K562 (cell line): ENCODE results near the gene CLDN24. TPM values are rescaled to one million over a fixed set of nuclear protein-coding genes. Genes with fewer than 3 reads are reported as not detected.

Experiments used
- ATAC-seq: fragments of 200-7000 bp; cut with Tn5 transposase; 3 replicates; pipeline ENCODE4 v1.9.1; 2020; ENCODE audit warnings: moderate library complexity
- BruUV-seq: library from RNA; stranded (reverse); fragments of 400-500 nt; replicated peaks from 2 replicates; lab custom pipeline; 2021; lab: Mats Ljungman, UMichigan
- CTCF ChIA-PET: fragments of 300-600 bp; formaldehyde crosslinking; extraction: SDS; loops from one replicate; lab custom pipeline; 2021; ENCODE audit warnings: low intra/inter-chr PET ratio; lab: Yijun Ruan, JAX
- POLR2A ChIA-PET: fragments of 300-600, 350-650 bp; sonication (Branson Sonifier 250); formaldehyde crosslinking; extraction: SDS; loops from one replicate; lab custom pipeline; 2021; ENCODE audit warnings: antibody characterized with exemption, inconsistent platforms; lab: Yijun Ruan, JAX
- DNase-seq, 4 experiments: peaks; one replicate each; pipeline versions ENCODE4 v3.0.0 to v3.0.0-alpha.2; 2011 to 2018; ENCODE audit warnings: low spot score in 3 of 4, mixed read lengths in 3 of 4; ENCODE audit errors: extremely low read depth in 1 of 4
- FAIRE-seq: peaks from 2 replicates; lab custom pipeline; 2011; peaks lifted over from hg19 to GRCh38; lab: Jason Lieb, UNC
- H2AFZ ChIP-seq: 2 replicates; pipeline ENCODE4 v1.6.0; 2011; ENCODE audit warnings: low read depth, low read length, control low read depth, inconsistent platforms
- H3K27ac ChIP-seq: fragments of 200-600 bp; 3 replicates; pipeline ENCODE4 v1.8.0; 2011; ENCODE audit warnings: low read depth, mild to moderate bottlenecking, control low read depth, inconsistent platforms, low read length, moderate library complexity, mixed read lengths; ENCODE audit errors: extremely low read depth
- H3K27me3 ChIP-seq, 2 experiments: fragments of 300-600 bp in 1 of 2; 2 replicates in 1 of 2; 3 replicates in 1 of 2; pipeline versions ENCODE4 v1.6.0 to v1.8.0; 2011; ENCODE audit warnings: inconsistent platforms in 2 of 2, low read length in 2 of 2, mild to moderate bottlenecking in 1 of 2, mixed read lengths in 1 of 2, moderate library complexity in 1 of 2; ENCODE audit not compliant: control insufficient read depth in 2 of 2, insufficient read depth in 2 of 2
- H3K36me3 ChIP-seq: fragments of 300-600 bp; 3 replicates; pipeline ENCODE4 v1.8.0; 2011; ENCODE audit warnings: mild to moderate bottlenecking, low read length, inconsistent platforms; ENCODE audit not compliant: control insufficient read depth, insufficient read depth
- H3K4me1 ChIP-seq, 2 experiments: fragments of 200-600 bp in 1 of 2; replicated peaks in 1 of 2; 2 replicates in 1 of 2; 3 replicates in 1 of 2; pipeline versions ENCODE4 v1.5.1 to v1.8.0; 2011; ENCODE audit warnings: inconsistent platforms in 2 of 2, low read length in 2 of 2, mild to moderate bottlenecking in 1 of 2, mixed read lengths in 1 of 2, moderate library complexity in 1 of 2; ENCODE audit not compliant: control insufficient read depth in 2 of 2, insufficient read depth in 2 of 2
- H3K4me2 ChIP-seq: 2 replicates; pipeline ENCODE4 v1.6.1; 2011; ENCODE audit warnings: low read length, control low read depth, inconsistent platforms, mixed read lengths; ENCODE audit not compliant: insufficient read depth
- H3K4me3 ChIP-seq: fragments of 200-600 bp; sonication (generic), shearing (Covaris generic); 2 replicates; pipeline ENCODE4 v1.5.1; 2016; ENCODE audit warnings: control low read depth, inconsistent platforms
- H3K79me2 ChIP-seq: fragments of 200-600 bp; 3 replicates; pipeline ENCODE4 v1.8.0; 2011; ENCODE audit warnings: low read length, inconsistent platforms; ENCODE audit not compliant: control insufficient read depth, insufficient read depth
- H3K9ac ChIP-seq, 2 experiments: 2 replicates each; pipeline versions ENCODE4 v1.6.0 to v1.6.1; 2011; ENCODE audit warnings: low read depth in 2 of 2, low read length in 2 of 2, control low read depth in 1 of 2, inconsistent platforms in 1 of 2, mild to moderate bottlenecking in 1 of 2, mixed read lengths in 1 of 2; ENCODE audit not compliant: insufficient read depth in 1 of 2
- H3K9me1 ChIP-seq: one replicate; pipeline ENCODE4 v1.6.0; 2011; ENCODE audit warnings: inconsistent platforms, mild to moderate bottlenecking, low read length, moderate library complexity; ENCODE audit not compliant: control insufficient read depth, insufficient read depth
- H3K9me3 ChIP-seq: replicated peaks from 2 replicates; pipeline ENCODE4 v1.5.1; 2011; ENCODE audit warnings: low read depth, low read length, inconsistent platforms; ENCODE audit not compliant: control insufficient read depth, insufficient read depth
- H4K20me1 ChIP-seq: replicated peaks from 2 replicates; pipeline ENCODE4 v1.6.1; 2011; ENCODE audit warnings: low read length, inconsistent platforms, mixed read lengths; ENCODE audit not compliant: control insufficient read depth, insufficient read depth
- BRCA1 ChIP-seq, 2 experiments: fragments of 450-650 bp in 1 of 2; sonication (generic) in 1 of 2; formaldehyde crosslinking in 1 of 2; IDR thresholded peaks; 2 replicates each; pipeline versions ENCODE4 v1.5.0 to v1.6.1; 2017 to 2020; ENCODE audit warnings: mild to moderate bottlenecking in 1 of 2, missing genetic modification reagents in 1 of 2
- CHCHD3 ChIP-seq: fragments of 250-450 bp; sonication (Bioruptor Pico); IDR thresholded peaks from 2 replicates; pipeline ENCODE4 v2.1.2; 2022; ENCODE audit warnings: mild to moderate bottlenecking
- GATAD2B ChIP-seq: fragments of 450-650 bp; IDR thresholded peaks from 2 replicates; pipeline ENCODE4 v1.6.1; 2017; ENCODE audit warnings: mild to moderate bottlenecking, borderline replicate concordance
- HDAC2 ChIP-seq: fragments of 450-650 bp; IDR thresholded peaks from 2 replicates; pipeline ENCODE4 v1.6.1; 2016; ENCODE audit warnings: mild to moderate bottlenecking
- HLTF ChIP-seq: fragments of 450-650 bp; IDR thresholded peaks from 2 replicates; pipeline ENCODE4 v1.6.1; 2016
- HMGN3 ChIP-seq: IDR thresholded peaks from 2 replicates; pipeline ENCODE4 v1.6.1; 2011; ENCODE audit warnings: borderline replicate concordance, low read depth, mild to moderate bottlenecking, mixed read lengths, low read length; ENCODE audit not compliant: insufficient read length; ENCODE audit errors: extremely low read depth
- MCM2 ChIP-seq: fragments of 450-650 bp; IDR thresholded peaks from 2 replicates; pipeline ENCODE4 v1.6.1; 2017; ENCODE audit warnings: low read depth, mild to moderate bottlenecking
- NUFIP1 ChIP-seq: fragments of 450-650 bp; IDR thresholded peaks from 2 replicates; pipeline ENCODE4 v1.6.1; 2018; ENCODE audit not compliant: partially characterized antibody
- RBM25 ChIP-seq: fragments of 200-400 bp; formaldehyde crosslinking; IDR thresholded peaks from 2 replicates; pipeline ENCODE4 v1.6.1; 2018; ENCODE audit warnings: low read length, low read depth, moderate library complexity; ENCODE audit not compliant: severe bottlenecking
- TRIM24 ChIP-seq, 2 experiments: fragments of 450-650 bp; IDR thresholded peaks; 2 replicates each; pipeline ENCODE4 v1.6.1; 2016
- ZFP30 ChIP-seq: fragments of 250-450 bp; sonication (Bioruptor Pico); IDR thresholded peaks from 2 replicates; pipeline ENCODE4 v1.8.0; 2022; ENCODE audit warnings: moderate library complexity, mild to moderate bottlenecking, inconsistent platforms, borderline replicate concordance
- ZFPM2 ChIP-seq: fragments of 250-450 bp; sonication (Bioruptor Pico); IDR thresholded peaks from 2 replicates; pipeline ENCODE4 v1.5.1; 2022; ENCODE audit warnings: mild to moderate bottlenecking
- whole genome bisulfite sequencing: fragments of 100-300 bp; shearing (Covaris generic); methylation state at CpG from one replicate; pipeline ENCODE4 v1.1.6; 2016; ENCODE audit warnings: low coverage, mixed read lengths; ENCODE audit not compliant: insufficient coverage; ENCODE audit errors: missing lambda C conversion rate; 5-methylcytosine and 5-hydroxymethylcytosine counted together
- in situ Hi-C: fragments of 300-500 bp; cut with MboI; formaldehyde crosslinking; loops from 4 replicates; pipeline ENCODE4 v1.15.0; 2018; ENCODE audit warnings: inconsistent platforms, mixed read lengths
- intact Hi-C: fragments of 100-400 bp; cut with micrococcal nuclease; formaldehyde crosslinking; loops from 2 replicates; pipeline ENCODE4 v1.14.2; 2022
- polyA plus RNA-seq, 8 experiments: library from polyadenylated mRNA; depleted of rRNA in 4 of 8; stranded (reverse) in 5 of 8; unstranded in 3 of 8; fragments of >200 nt; fragmentation: Nextera tagmentation in 2 of 8; fragmentation: Illumina TruSeq in 1 of 8; extraction: Ambion mirVana in 2 of 8; extraction: Trizol in 1 of 8; gene quantifications; 2 replicates each; pipeline versions ENCODE4 v1.2.1 to v1.2.3, GENCODE V29; 2011 to 2014; ENCODE audit warnings: inconsistent platforms in 1 of 8, missing spikeins in 1 of 8
- total RNA-seq, 7 experiments: library from RNA; depleted of rRNA in 6 of 7; stranded (reverse); fragments of >200 nt in 6 of 7; fragmentation: Illumina TruSeq in 2 of 7; extraction: Trizol in 2 of 7; gene quantifications; 2 replicates each; pipeline versions ENCODE4 v1.2.1 to v1.2.3, GENCODE V29; 2011 to 2021; ENCODE audit warnings: low replicate concordance in 1 of 7
- TF ChIP-seq, protein P1 (sequence below): sonication (generic); formaldehyde crosslinking; IDR thresholded peaks from 2 replicates; pipeline ENCODE4 v1.8.1; 2022; ENCODE audit warnings: missing genetic modification reagents
- TF ChIP-seq, protein P2 (sequence below): fragments of 450-650 bp; formaldehyde crosslinking; IDR thresholded peaks from 2 replicates; pipeline ENCODE4 v1.4.0; 2020; ENCODE audit warnings: mild to moderate bottlenecking, moderate library complexity
- TF ChIP-seq, protein P3 (sequence below): sonication (generic); formaldehyde crosslinking; IDR thresholded peaks from 2 replicates; pipeline ENCODE4 v1.8.1; 2023; ENCODE audit warnings: mild to moderate bottlenecking, missing genetic modification reagents, moderate library complexity

The CLDN24 gene
- total and polyA plus RNA-seq, 9 of the 15 experiments (the other 6 are each of a cell fraction or from before 2014, with no cell fraction given) = not detected

DNA sequence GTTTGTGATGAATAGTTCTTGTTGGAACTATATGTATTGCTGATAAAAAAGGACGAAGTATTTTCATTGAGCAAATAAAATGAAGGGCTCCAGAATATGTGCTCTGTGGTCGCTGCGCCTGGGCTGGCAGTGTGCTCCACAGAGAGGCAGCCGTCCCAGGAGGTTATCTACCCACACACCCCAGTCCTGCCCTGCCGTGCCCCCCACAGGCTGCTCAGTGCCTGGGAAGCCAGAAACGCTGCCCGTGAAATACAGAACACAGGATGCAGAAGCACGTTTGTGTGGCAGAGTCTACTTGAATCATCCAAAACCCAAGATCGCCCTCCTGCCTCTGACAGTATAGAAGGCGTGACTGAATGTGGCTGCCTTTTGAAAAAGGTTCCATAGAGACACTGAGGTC lies 3.6 kb downstream of the CLDN24 start:
- 77% methylated on average over 8 of the region's 10 CpGs for WGBS
- in situ Hi-C loops (no loop called here), intact Hi-C loops (no loop called here)
- no peak overlapping the region for H3K9ac ChIP-seq
- DNase-seq (no peak), FAIRE-seq (no peak), ATAC-seq (no peak)
- no TSS peak for BruUV-seq
- ChIA-PET POLR2A (no interaction called here), CTCF (no interaction called here)
- H3K4me1 ChIP-seq = no peaks in the 10 kb centered on the region
- H4K20me1 ChIP-seq = no peaks in the 10 kb centered on the region
- H3K27me3 ChIP-seq = no peaks in the 10 kb centered on the region
- no peak overlapping the region for H3K27ac ChIP-seq
- 0 out of 3 replicates have a peak, but pooled peaks cover 3% of the 10 kb centered on the region for H3K36me3 ChIP-seq
- no peak overlapping the region for H2AFZ ChIP-seq
- no peak overlapping the region for H3K4me3 ChIP-seq
- TF ChIP-seq GATAD2B = no peak
- TF ChIP-seq ZFPM2 = no peak
- no peak for TF ChIP-seq NUFIP1
- no peaks in the 10 kb centered on the region for H3K79me2 ChIP-seq
- no peak overlapping the region for H3K4me2 ChIP-seq
- no peaks in the 10 kb centered on the region for H3K9me3 ChIP-seq
- no peaks in the 10 kb centered on the region for H3K9me1 ChIP-seq

DNA sequence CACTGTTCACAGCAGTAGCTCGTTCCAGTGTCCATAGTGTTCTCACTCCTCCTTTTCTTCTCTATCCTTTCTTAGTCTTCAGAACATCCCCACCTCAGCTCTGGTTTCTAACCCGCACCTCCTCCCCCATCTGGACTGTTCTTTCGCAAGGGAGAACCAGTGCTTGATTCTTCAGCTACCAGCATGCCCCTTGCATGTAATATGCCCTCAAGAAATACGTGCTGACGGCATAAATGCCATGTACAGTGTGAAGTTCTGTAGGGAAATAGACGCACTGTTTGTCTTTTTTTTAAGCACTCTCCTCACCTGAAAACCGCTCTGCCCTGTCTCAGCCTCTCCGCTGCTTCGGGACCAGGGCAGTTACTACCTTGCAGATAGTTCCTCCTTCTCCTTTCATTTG lies 7.4 kb downstream of the CLDN24 start:
- peaks cover 11% of the 10 kb centered on the region; the same call in 1 of the 3 replicates for H3K36me3 ChIP-seq
- POLR2A ChIA-PET = no interaction called here
- no peaks in the 10 kb centered on the region for H3K4me1 ChIP-seq
- no peak overlapping the region for H2AFZ ChIP-seq
- no peak overlapping the region for H3K4me2 ChIP-seq
- CTCF ChIA-PET = no interaction called here
- H4K20me1 ChIP-seq = no peaks in the 10 kb centered on the region
- H3K9me3 ChIP-seq = no peaks in the 10 kb centered on the region
- in situ Hi-C loops (no loop called here), intact Hi-C loops (no loop called here)
- H3K9ac ChIP-seq = no peak overlapping the region
- ATAC-seq (no peak), FAIRE-seq (no peak), DNase-seq (no peak)
- no peak overlapping the region for H3K27ac ChIP-seq
- no peak overlapping the region for H3K4me3 ChIP-seq
- no peaks in the 10 kb centered on the region for H3K27me3 ChIP-seq
- H3K9me1 ChIP-seq = no peaks in the 10 kb centered on the region
- WGBS = 80% methylated on average over 9 of the region's 9 CpGs
- H3K79me2 ChIP-seq = no peaks in the 10 kb centered on the region
- BruUV-seq = no TSS peak
- TF ChIP-seq, protein P1, sequence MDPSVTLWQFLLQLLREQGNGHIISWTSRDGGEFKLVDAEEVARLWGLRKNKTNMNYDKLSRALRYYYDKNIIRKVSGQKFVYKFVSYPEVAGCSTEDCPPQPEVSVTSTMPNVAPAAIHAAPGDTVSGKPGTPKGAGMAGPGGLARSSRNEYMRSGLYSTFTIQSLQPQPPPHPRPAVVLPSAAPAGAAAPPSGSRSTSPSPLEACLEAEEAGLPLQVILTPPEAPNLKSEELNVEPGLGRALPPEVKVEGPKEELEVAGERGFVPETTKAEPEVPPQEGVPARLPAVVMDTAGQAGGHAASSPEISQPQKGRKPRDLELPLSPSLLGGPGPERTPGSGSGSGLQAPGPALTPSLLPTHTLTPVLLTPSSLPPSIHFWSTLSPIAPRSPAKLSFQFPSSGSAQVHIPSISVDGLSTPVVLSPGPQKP (CRISPR knock-in tag) = no peak
- no peak for TF ChIP-seq HMGN3
- TF ChIP-seq HDAC2 = no peak
- TF ChIP-seq, protein P2, sequence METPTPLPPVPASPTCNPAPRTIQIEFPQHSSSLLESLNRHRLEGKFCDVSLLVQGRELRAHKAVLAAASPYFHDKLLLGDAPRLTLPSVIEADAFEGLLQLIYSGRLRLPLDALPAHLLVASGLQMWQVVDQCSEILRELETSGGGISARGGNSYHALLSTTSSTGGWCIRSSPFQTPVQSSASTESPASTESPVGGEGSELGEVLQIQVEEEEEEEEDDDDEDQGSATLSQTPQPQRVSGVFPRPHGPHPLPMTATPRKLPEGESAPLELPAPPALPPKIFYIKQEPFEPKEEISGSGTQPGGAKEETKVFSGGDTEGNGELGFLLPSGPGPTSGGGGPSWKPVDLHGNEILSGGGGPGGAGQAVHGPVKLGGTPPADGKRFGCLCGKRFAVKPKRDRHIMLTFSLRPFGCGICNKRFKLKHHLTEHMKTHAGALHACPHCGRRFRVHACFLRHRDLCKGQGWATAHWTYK (CRISPR knock-in tag) = no peak
- TF ChIP-seq BRCA1 (IDR thresholded peaks at IDR 0.05) = no peak
- TF ChIP-seq BRCA1 (CRISPR knock-in tag; IDR thresholded peaks at IDR 0.05) = no peak
- TF ChIP-seq, protein P3, sequence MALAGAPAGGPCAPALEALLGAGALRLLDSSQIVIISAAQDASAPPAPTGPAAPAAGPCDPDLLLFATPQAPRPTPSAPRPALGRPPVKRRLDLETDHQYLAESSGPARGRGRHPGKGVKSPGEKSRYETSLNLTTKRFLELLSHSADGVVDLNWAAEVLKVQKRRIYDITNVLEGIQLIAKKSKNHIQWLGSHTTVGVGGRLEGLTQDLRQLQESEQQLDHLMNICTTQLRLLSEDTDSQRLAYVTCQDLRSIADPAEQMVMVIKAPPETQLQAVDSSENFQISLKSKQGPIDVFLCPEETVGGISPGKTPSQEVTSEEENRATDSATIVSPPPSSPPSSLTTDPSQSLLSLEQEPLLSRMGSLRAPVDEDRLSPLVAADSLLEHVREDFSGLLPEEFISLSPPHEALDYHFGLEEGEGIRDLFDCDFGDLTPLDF (CRISPR knock-in tag) = no peak
- no peak for TF ChIP-seq ZFP30 (CRISPR knock-in tag)
- no peak for TF ChIP-seq MCM2
- TF ChIP-seq TRIM24 (IDR thresholded peaks at IDR 0.05) = no peak
- no peak for TF ChIP-seq RBM25
- no peak for TF ChIP-seq CHCHD3 (CRISPR knock-in tag)
- TF ChIP-seq HLTF = no peak
